HepG2 (cell line): Measurements from ENCODE around the gene LTK. TPM values are rescaled to one million over a fixed set of nuclear protein-coding genes. Genes with fewer than 3 reads are reported as not detected.

Experiments
- FOXA3 ChIP-seq: IDR thresholded peaks from 2 replicates; pipeline ENCODE4 v1.6.1; 2016; ENCODE audit warnings: missing genetic modification reagents, missing compliant biosample characterization
- FOXP1 ChIP-seq, 2 experiments: fragments of 450-650 bp in 1 of 2; IDR thresholded peaks; 2 replicates each; pipeline ENCODE4 v1.6.1; 2017 to 2018; ENCODE audit warnings: antibody characterized with exemption in 1 of 2
- GATA4 ChIP-seq: sonication (generic); IDR thresholded peaks from 2 replicates; pipeline ENCODE4 v1.6.1; 2016; ENCODE audit warnings: antibody characterized with exemption, low read depth, borderline replicate concordance
- HNRNPLL ChIP-seq: fragments of 200-400 bp; formaldehyde crosslinking; IDR thresholded peaks from 2 replicates; pipeline ENCODE4 v1.6.1; 2017; ENCODE audit warnings: mild to moderate bottlenecking, low read depth, low read length; ENCODE audit not compliant: poor library complexity, severe bottlenecking
- KLF11 ChIP-seq: IDR thresholded peaks from 2 replicates; pipeline ENCODE4 v1.6.1; 2016; ENCODE audit warnings: missing compliant biosample characterization
- KLF16 ChIP-seq, 2 experiments: sonication (generic) in 1 of 2; formaldehyde crosslinking in 1 of 2; IDR thresholded peaks; 2 replicates each; pipeline versions ENCODE4 v1.6.1 to v1.8.0; 2016 to 2023; ENCODE audit warnings: missing genetic modification reagents in 2 of 2, missing compliant biosample characterization in 1 of 2
- LCORL ChIP-seq, 2 experiments: fragments of 450-650 bp in 1 of 2; sonication (generic) in 1 of 2; formaldehyde crosslinking in 1 of 2; IDR thresholded peaks; 2 replicates each; pipeline versions ENCODE4 v1.5.0 to v1.6.1; 2017 to 2020; ENCODE audit warnings: antibody characterized with exemption in 1 of 2, missing genetic modification reagents in 1 of 2
- MED8 ChIP-seq: sonication (generic); formaldehyde crosslinking; IDR thresholded peaks from 2 replicates; pipeline ENCODE4 v1.8.1; 2023; ENCODE audit warnings: mild to moderate bottlenecking, missing genetic modification reagents; ENCODE audit not compliant: insufficient replicate concordance
- REXO4 ChIP-seq: sonication (generic); formaldehyde crosslinking; IDR thresholded peaks from 2 replicates; pipeline ENCODE4 v1.8.0; 2022; ENCODE audit warnings: missing genetic modification reagents, mild to moderate bottlenecking, borderline replicate concordance
- SMARCC2 ChIP-seq: fragments of 450-650 bp; IDR thresholded peaks from 2 replicates; pipeline ENCODE4 v1.6.1; 2017; ENCODE audit warnings: antibody characterized with exemption, mild to moderate bottlenecking
- STAG1 ChIP-seq: sonication (generic); formaldehyde crosslinking; IDR thresholded peaks from 2 replicates; pipeline ENCODE4 v1.4.0; 2020; ENCODE audit warnings: missing genetic modification reagents
- ZFP1 ChIP-seq: IDR thresholded peaks from 2 replicates; pipeline ENCODE4 v1.6.1; 2016
- ZNF207 ChIP-seq: fragments of 450-650 bp; IDR thresholded peaks from 2 replicates; pipeline ENCODE4 v1.6.1; 2016; ENCODE audit warnings: antibody characterized with exemption, borderline replicate concordance
- ZNF232 ChIP-seq: sonication (generic); formaldehyde crosslinking; IDR thresholded peaks from 2 replicates; pipeline ENCODE4 v1.4.0; 2020; ENCODE audit warnings: missing genetic modification reagents, borderline replicate concordance
- ZNF251 ChIP-seq: sonication (generic); formaldehyde crosslinking; IDR thresholded peaks from 2 replicates; pipeline ENCODE4 v1.9.0; 2021; ENCODE audit warnings: mild to moderate bottlenecking, missing genetic modification reagents
- polyA plus RNA-seq, 8 experiments: library from polyadenylated mRNA; depleted of rRNA in 3 of 8; stranded (reverse) in 7 of 8; unstranded in 1 of 8; fragments of >200 nt; fragmentation: Illumina TruSeq in 4 of 8; extraction: Trizol in 4 of 8; gene quantifications; 2 replicates each; pipeline versions ENCODE4 v1.2.1 to v1.2.3, GENCODE V29; 2011 to 2016; ENCODE audit warnings: low read depth in 4 of 8, missing spikeins in 1 of 8, mixed read lengths in 1 of 8; ENCODE audit not compliant: insufficient read depth in 1 of 8
- total RNA-seq, 5 experiments: library from RNA; depleted of rRNA; stranded (reverse); fragments of >200 nt; fragmentation: Illumina TruSeq; extraction: Trizol; gene quantifications; 2 replicates each; pipeline ENCODE4 v1.2.3, GENCODE V29; 2016; ENCODE audit warnings: low read depth in 1 of 5
- TF ChIP-seq, protein P1 (sequence below): IDR thresholded peaks from 2 replicates; pipeline ENCODE4 v1.6.1; 2012; ENCODE audit warnings: low read depth, low read length, improper control_type of control experiment
- TF ChIP-seq, protein P2 (sequence below): sonication (generic); formaldehyde crosslinking; IDR thresholded peaks from 2 replicates; pipeline ENCODE4 v1.5.1; 2020; ENCODE audit warnings: mild to moderate bottlenecking, missing genetic modification reagents, moderate library complexity
- TF ChIP-seq, protein P3 (sequence below): IDR thresholded peaks from 2 replicates; pipeline ENCODE4 v1.6.1; 2012; ENCODE audit warnings: low read length, improper control_type of control experiment
- TF ChIP-seq, protein P4 (sequence below): IDR thresholded peaks from 2 replicates; pipeline ENCODE4 v1.6.1; 2016; ENCODE audit warnings: missing compliant biosample characterization, missing genetic modification reagents, borderline replicate concordance

LTK gene
- total and polyA plus RNA-seq, 2 of the 13 experiments (the other 11 are each of a cell fraction or from before 2014, with no cell fraction given), result 0.01 TPM; not detected in 1

- TF ChIP-seq, protein P1, sequence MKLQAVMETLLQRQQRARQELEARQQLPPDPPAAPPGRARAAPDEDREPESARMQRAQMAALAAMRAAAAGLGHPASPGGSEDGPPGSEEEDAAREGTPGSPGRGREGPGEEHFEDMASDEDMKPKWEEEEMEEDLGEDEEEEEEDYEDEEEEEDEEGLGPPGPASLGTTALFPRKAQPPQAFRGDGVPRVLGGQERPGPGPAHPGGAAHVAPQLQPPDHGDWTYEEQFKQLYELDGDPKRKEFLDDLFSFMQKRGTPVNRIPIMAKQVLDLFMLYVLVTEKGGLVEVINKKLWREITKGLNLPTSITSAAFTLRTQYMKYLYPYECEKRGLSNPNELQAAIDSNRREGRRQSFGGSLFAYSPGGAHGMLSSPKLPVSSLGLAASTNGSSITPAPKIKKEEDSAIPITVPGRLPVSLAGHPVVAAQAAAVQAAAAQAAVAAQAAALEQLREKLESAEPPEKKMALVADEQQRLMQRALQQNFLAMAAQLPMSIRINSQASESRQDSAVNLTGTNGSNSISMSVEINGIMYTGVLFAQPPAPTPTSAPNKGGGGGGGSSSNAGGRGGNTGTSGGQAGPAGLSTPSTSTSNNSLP, result peak; percentile 69
- no peak for TF ChIP-seq SMARCC2
- TF ChIP-seq ZNF207, result no peak
- no peak for TF ChIP-seq HNRNPLL
- TF ChIP-seq, protein P2, sequence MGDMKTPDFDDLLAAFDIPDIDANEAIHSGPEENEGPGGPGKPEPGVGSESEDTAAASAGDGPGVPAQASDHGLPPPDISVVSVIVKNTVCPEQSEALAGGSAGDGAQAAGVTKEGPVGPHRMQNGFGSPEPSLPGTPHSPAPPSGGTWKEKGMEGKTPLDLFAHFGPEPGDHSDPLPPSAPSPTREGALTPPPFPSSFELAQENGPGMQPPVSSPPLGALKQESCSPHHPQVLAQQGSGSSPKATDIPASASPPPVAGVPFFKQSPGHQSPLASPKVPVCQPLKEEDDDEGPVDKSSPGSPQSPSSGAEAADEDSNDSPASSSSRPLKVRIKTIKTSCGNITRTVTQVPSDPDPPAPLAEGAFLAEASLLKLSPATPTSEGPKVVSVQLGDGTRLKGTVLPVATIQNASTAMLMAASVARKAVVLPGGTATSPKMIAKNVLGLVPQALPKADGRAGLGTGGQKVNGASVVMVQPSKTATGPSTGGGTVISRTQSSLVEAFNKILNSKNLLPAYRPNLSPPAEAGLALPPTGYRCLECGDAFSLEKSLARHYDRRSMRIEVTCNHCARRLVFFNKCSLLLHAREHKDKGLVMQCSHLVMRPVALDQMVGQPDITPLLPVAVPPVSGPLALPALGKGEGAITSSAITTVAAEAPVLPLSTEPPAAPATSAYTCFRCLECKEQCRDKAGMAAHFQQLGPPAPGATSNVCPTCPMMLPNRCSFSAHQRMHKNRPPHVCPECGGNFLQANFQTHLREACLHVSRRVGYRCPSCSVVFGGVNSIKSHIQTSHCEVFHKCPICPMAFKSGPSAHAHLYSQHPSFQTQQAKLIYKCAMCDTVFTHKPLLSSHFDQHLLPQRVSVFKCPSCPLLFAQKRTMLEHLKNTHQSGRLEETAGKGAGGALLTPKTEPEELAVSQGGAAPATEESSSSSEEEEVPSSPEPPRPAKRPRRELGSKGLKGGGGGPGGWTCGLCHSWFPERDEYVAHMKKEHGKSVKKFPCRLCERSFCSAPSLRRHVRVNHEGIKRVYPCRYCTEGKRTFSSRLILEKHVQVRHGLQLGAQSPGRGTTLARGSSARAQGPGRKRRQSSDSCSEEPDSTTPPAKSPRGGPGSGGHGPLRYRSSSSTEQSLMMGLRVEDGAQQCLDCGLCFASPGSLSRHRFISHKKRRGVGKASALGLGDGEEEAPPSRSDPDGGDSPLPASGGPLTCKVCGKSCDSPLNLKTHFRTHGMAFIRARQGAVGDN (CRISPR knock-in tag), result peak; percentile 47
- no peak for TF ChIP-seq REXO4 (CRISPR knock-in tag)
- TF ChIP-seq ZNF251, result no peak
- TF ChIP-seq FOXP1 (IDR thresholded peaks at IDR 0.05), result no peak; the same call in 1 of the 2 replicates
- peak; percentile 80 for TF ChIP-seq FOXP1 (CRISPR knock-in tag; IDR thresholded peaks at IDR 0.05)
- 0 out of 2 replicates have a peak, but pooled peaks have one; percentile 28 for TF ChIP-seq FOXA3 (CRISPR knock-in tag)
- no peak for TF ChIP-seq LCORL (IDR thresholded peaks at IDR 0.05)
- TF ChIP-seq LCORL (CRISPR knock-in tag; IDR thresholded peaks at IDR 0.05), result 0 out of 2 replicates have a peak, but pooled peaks have one; percentile 27
- peak; percentile 83 for TF ChIP-seq STAG1 (CRISPR knock-in tag)
- no peak for TF ChIP-seq MED8 (CRISPR knock-in tag)
- TF ChIP-seq GATA4, result no peak
- TF ChIP-seq, protein P3, sequence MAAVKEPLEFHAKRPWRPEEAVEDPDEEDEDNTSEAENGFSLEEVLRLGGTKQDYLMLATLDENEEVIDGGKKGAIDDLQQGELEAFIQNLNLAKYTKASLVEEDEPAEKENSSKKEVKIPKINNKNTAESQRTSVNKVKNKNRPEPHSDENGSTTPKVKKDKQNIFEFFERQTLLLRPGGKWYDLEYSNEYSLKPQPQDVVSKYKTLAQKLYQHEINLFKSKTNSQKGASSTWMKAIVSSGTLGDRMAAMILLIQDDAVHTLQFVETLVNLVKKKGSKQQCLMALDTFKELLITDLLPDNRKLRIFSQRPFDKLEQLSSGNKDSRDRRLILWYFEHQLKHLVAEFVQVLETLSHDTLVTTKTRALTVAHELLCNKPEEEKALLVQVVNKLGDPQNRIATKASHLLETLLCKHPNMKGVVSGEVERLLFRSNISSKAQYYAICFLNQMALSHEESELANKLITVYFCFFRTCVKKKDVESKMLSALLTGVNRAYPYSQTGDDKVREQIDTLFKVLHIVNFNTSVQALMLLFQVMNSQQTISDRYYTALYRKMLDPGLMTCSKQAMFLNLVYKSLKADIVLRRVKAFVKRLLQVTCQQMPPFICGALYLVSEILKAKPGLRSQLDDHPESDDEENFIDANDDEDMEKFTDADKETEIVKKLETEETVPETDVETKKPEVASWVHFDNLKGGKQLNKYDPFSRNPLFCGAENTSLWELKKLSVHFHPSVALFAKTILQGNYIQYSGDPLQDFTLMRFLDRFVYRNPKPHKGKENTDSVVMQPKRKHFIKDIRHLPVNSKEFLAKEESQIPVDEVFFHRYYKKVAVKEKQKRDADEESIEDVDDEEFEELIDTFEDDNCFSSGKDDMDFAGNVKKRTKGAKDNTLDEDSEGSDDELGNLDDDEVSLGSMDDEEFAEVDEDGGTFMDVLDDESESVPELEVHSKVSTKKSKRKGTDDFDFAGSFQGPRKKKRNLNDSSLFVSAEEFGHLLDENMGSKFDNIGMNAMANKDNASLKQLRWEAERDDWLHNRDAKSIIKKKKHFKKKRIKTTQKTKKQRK, result no peak
- no peak for TF ChIP-seq KLF11 (CRISPR knock-in tag)
- TF ChIP-seq ZFP1 (CRISPR knock-in tag), result no peak
- TF ChIP-seq, protein P4, sequence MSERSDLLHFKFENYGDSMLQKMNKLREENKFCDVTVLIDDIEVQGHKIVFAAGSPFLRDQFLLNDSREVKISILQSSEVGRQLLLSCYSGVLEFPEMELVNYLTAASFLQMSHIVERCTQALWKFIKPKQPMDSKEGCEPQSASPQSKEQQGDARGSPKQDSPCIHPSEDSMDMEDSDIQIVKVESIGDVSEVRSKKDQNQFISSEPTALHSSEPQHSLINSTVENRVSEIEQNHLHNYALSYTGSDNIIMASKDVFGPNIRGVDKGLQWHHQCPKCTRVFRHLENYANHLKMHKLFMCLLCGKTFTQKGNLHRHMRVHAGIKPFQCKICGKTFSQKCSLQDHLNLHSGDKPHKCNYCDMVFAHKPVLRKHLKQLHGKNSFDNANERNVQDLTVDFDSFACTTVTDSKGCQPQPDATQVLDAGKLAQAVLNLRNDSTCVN, result no peak
- peak in 1 of 2 experiments; percentile 76; a peak in 2 of 4 replicates for TF ChIP-seq KLF16 (CRISPR knock-in tag; IDR thresholded peaks at IDR 0.05)
- TF ChIP-seq ZNF232 (CRISPR knock-in tag), result no peak
Observed at GRCh38 chr15:41557673-41558399, 44.2 kb upstream of the LTK start (continued).
